Mesendoderm (in vitro differentiated cells): ENCODE measurements around the gene ZNF212.
"Not testable (repeated sequence)": the region's sequence is repeated elsewhere in the genome, so short reads cannot be mapped to it uniquely, and the experiment has no call there.

ENCODE experiments used
- DNase-seq: peaks from one replicate; pipeline ENCODE4 v3.0.0; 2013
- H2AK5ac ChIP-seq: 2 replicates; pipeline ENCODE4 v1.6.1; 2013; ENCODE audit warnings: low read length, inconsistent platforms
- H2BK120ac ChIP-seq: 2 replicates; pipeline ENCODE4 v1.6.1; 2013; ENCODE audit warnings: low read depth, mild to moderate bottlenecking, low read length, moderate library complexity, mixed read lengths
- H2BK15ac ChIP-seq: replicated peaks from 2 replicates; pipeline ENCODE4 v1.6.1; 2013; ENCODE audit warnings: low read depth, mild to moderate bottlenecking, moderate library complexity
- H2BK5ac ChIP-seq: 2 replicates; pipeline ENCODE4 v1.6.1; 2013; ENCODE audit warnings: low read length, inconsistent platforms
- H3K18ac ChIP-seq: 2 replicates; pipeline ENCODE4 v1.6.1; 2013; ENCODE audit warnings: mild to moderate bottlenecking, low read length, mixed read lengths
- H3K23ac ChIP-seq: one replicate; pipeline ENCODE4 v1.6.1; 2013; ENCODE audit warnings: low read length
- H3K27ac ChIP-seq: 2 replicates; pipeline ENCODE4 v1.5.1; 2013; ENCODE audit warnings: low read depth, mild to moderate bottlenecking, inconsistent platforms, low read length, moderate library complexity
- H3K27me3 ChIP-seq: 2 replicates; pipeline ENCODE4 v1.6.1; 2013; ENCODE audit warnings: low read length, control low read depth, mild to moderate bottlenecking, inconsistent platforms; ENCODE audit not compliant: insufficient read depth, poor library complexity
- H3K36me3 ChIP-seq: 2 replicates; pipeline ENCODE4 v1.6.1; 2013; ENCODE audit warnings: low read length, inconsistent platforms; ENCODE audit not compliant: control insufficient read depth, insufficient read depth
- H3K4ac ChIP-seq: one replicate; pipeline ENCODE4 v1.6.1; 2013; ENCODE audit warnings: low read depth, mild to moderate bottlenecking, low read length, moderate library complexity
- H3K4me1 ChIP-seq: 2 replicates; pipeline ENCODE4 v1.6.1; 2013; ENCODE audit warnings: low read depth, low read length, inconsistent platforms; ENCODE audit not compliant: control insufficient read depth
- H3K4me2 ChIP-seq: 2 replicates; pipeline ENCODE4 v1.6.1; 2013; ENCODE audit warnings: low read length
- H3K4me3 ChIP-seq: 2 replicates; pipeline ENCODE4 v1.5.1; 2013; ENCODE audit warnings: mild to moderate bottlenecking, low read length
- H3K56ac ChIP-seq: one replicate; pipeline ENCODE4 v1.6.1; 2013; ENCODE audit warnings: low read length
- H3K79me1 ChIP-seq: 2 replicates; pipeline ENCODE4 v1.6.1; 2013; ENCODE audit warnings: low read length, inconsistent platforms
- H3K79me2 ChIP-seq: 2 replicates; pipeline ENCODE4 v1.6.1; 2013; ENCODE audit warnings: mild to moderate bottlenecking, low read length; ENCODE audit not compliant: control insufficient read depth, insufficient read depth
- H3K9ac ChIP-seq: 2 replicates; pipeline ENCODE4 v1.6.1; 2013; ENCODE audit warnings: low read length, inconsistent platforms
- H4K5ac ChIP-seq: one replicate; pipeline ENCODE4 v1.6.1; 2013; ENCODE audit warnings: low read length
- H4K8ac ChIP-seq: one replicate; pipeline ENCODE4 v1.6.1; 2013; ENCODE audit warnings: low read depth, mild to moderate bottlenecking, control low read depth, low read length, moderate library complexity
- WGBS: extraction: QIAGEN DNeasy Blood & Tissue Kit; methylation state at CpG from one replicate; pipeline ENCODE4 v1.1.7; 2013; ENCODE audit warnings: low lambda C conversion rate, missing lambda C conversion rate; ENCODE audit not compliant: insufficient coverage; ENCODE audit errors: extremely low coverage; 5-methylcytosine and 5-hydroxymethylcytosine counted together

ZNF212 gene

DNA sequence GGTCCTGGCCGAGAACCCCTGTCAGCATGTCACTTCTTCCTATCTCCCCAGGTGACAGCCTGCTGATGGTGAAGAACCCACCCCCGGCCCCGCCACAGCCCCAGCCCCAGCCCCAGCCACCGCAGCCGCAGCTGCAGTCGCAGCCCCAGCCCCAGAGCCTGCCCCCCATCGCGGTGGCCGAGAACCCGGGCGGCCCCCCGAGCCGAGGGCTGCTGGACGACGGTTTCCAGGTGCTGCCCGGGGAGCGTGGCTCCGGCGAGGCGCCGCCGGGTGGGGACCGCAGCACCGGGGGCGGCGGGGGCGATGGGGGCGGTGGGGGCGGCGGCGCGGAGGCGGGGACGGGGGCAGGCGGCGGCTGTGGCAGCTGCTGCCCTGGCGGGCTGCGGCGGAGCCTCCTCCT is 15.7 kb upstream of the ZNF212 start:
- H2BK120ac ChIP-seq: no peak overlapping the region
- H3K9ac ChIP-seq: no peak overlapping the region
- no peak overlapping the region for H2AK5ac ChIP-seq
- no peak overlapping the region for H3K27ac ChIP-seq
- H2BK15ac ChIP-seq: no peak overlapping the region
- no peak overlapping the region for H3K4me2 ChIP-seq
- no peaks in the 10 kb centered on the region for H3K79me2 ChIP-seq
- H4K8ac ChIP-seq: no peak overlapping the region
- WGBS: no CpG with 5 or more reads among the region's 39 CpGs
- no peak overlapping the region for H3K4me3 ChIP-seq
- no peak overlapping the region for H3K4ac ChIP-seq
- no peak overlapping the region for H3K23ac ChIP-seq
- H3K18ac ChIP-seq: no peak overlapping the region
- no peaks in the 10 kb centered on the region for H3K79me1 ChIP-seq
- peaks cover 3% of the 10 kb centered on the region for H3K36me3 ChIP-seq
- no peak for DNase-seq
- no peaks in the 10 kb centered on the region for H3K27me3 ChIP-seq
- no peaks in the 10 kb centered on the region for H3K4me1 ChIP-seq
- H4K5ac ChIP-seq: no peak overlapping the region
- H2BK5ac ChIP-seq: no peak overlapping the region
- H3K56ac ChIP-seq: no peak overlapping the region

DNA sequence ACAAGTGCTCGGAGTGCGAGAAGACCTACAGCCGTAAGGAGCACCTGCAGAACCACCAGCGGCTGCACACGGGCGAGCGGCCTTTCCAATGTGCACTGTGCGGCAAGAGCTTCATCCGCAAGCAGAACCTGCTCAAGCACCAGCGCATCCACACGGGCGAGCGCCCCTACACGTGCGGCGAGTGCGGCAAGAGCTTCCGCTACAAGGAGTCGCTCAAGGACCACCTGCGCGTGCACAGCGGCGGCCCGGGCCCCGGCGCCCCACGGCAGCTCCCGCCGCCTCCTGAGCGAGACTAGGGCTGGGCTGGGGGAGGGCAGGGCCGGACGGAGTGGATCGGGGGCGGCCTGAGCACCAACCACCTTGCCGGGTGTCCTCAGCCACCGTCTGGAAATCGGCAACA is 15.1 kb upstream of the ZNF212 start:
- Histone ChIP-seq H4K8ac (no peak overlapping the region), H2BK120ac (no peak overlapping the region), H3K4me1 (no peaks in the 10 kb centered on the region), H3K36me3 (peaks cover 3% of the 10 kb centered on the region), H2BK5ac (no peak overlapping the region), H2BK15ac (no peak overlapping the region), H3K18ac (no peak overlapping the region), H2AK5ac (no peak overlapping the region), H3K9ac (no peak overlapping the region), H3K4me2 (no peak overlapping the region), H3K56ac (no peak overlapping the region), H3K27me3 (no peaks in the 10 kb centered on the region), H3K27ac (no peak overlapping the region), H4K5ac (no peak overlapping the region), H3K4me3 (no peak overlapping the region), H3K23ac (no peak overlapping the region), H3K79me2 (no peaks in the 10 kb centered on the region), H3K4ac (no peak overlapping the region), H3K79me1 (no peaks in the 10 kb centered on the region)
- WGBS: no CpG with 5 or more reads among the region's 37 CpGs
- DNase-seq: no peak

DNA sequence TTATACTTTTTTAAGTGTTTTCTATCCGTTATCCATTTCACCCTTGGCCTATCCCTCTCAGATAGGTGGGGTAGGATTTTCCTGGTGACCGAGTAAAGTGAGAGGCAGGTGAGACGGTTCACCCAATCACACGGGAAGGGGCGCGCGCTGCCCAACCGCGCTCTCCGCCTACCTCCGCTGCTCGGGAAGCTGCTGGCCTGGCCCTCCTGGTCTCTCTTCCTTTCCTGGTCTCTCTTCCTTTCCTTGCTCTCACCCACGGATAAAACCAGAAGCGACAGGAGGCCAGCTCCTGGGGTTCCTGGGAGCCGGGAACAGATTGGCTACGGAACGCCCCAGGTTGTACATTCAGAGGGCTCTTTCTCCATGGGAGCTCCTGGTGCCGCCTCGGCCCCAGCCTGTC is 14.3 kb upstream of the ZNF212 start:
- H4K8ac ChIP-seq: no peak overlapping the region
- no peaks in the 10 kb centered on the region for H3K79me2 ChIP-seq
- no peak overlapping the region for H3K4ac ChIP-seq
- H3K4me3 ChIP-seq: no peak overlapping the region
- no peak overlapping the region for H3K18ac ChIP-seq
- no peak overlapping the region for H3K4me2 ChIP-seq
- H3K79me1 ChIP-seq: no peaks in the 10 kb centered on the region
- no peak overlapping the region for H3K27ac ChIP-seq
- H3K36me3 ChIP-seq: peaks cover 2% of the 10 kb centered on the region
- no peak overlapping the region for H3K23ac ChIP-seq
- no peak overlapping the region for H2BK15ac ChIP-seq
- no peak overlapping the region for H4K5ac ChIP-seq
- H3K9ac ChIP-seq: no peak overlapping the region
- no peak overlapping the region for H3K56ac ChIP-seq
- H2AK5ac ChIP-seq: no peak overlapping the region
- no peaks in the 10 kb centered on the region for H3K4me1 ChIP-seq
- WGBS: no CpG with 5 or more reads among the region's 19 CpGs
- H3K27me3 ChIP-seq: no peaks in the 10 kb centered on the region
- no peak for DNase-seq
- H2BK120ac ChIP-seq: no peak overlapping the region
- no peak overlapping the region for H2BK5ac ChIP-seq

DNA sequence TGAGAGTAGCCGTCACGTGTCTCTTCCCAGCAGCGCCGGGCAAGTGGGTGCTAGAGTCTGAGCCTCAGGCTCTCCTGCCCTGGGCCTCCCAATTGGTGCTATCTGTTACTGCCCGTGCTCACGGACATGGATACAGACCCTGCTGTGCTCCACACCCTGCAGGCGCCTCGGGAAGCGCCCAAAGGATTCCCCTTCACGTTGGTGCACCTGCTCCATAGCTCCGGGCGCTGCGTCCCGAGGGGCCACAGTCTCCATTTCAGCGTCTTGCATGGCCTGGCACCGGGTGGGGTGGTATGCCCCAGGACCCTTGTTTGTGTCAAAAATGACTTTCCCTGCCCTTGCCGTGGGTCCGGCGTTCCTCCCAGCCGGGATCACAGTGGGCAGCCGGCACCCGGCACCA is 13.8 kb upstream of the ZNF212 start:
- no peak overlapping the region for H3K56ac ChIP-seq
- no peak for DNase-seq
- no peak overlapping the region for H3K18ac ChIP-seq
- no peak overlapping the region for H4K8ac ChIP-seq
- H3K9ac ChIP-seq: no peak overlapping the region
- H3K4me3 ChIP-seq: no peak overlapping the region
- H2BK15ac ChIP-seq: no peak overlapping the region
- no peak overlapping the region for H2AK5ac ChIP-seq
- no peak overlapping the region for H3K4ac ChIP-seq
- H3K23ac ChIP-seq: no peak overlapping the region
- H2BK120ac ChIP-seq: no peak overlapping the region
- H3K36me3 ChIP-seq: peaks cover 2% of the 10 kb centered on the region
- H3K79me2 ChIP-seq: no peaks in the 10 kb centered on the region
- no peak overlapping the region for H4K5ac ChIP-seq
- H3K79me1 ChIP-seq: no peaks in the 10 kb centered on the region
- no peak overlapping the region for H3K27ac ChIP-seq
- no peaks in the 10 kb centered on the region for H3K4me1 ChIP-seq
- no peaks in the 10 kb centered on the region for H3K27me3 ChIP-seq
- no peak overlapping the region for H2BK5ac ChIP-seq
- WGBS: no CpG with 5 or more reads among the region's 22 CpGs
- no peak overlapping the region for H3K4me2 ChIP-seq

DNA sequence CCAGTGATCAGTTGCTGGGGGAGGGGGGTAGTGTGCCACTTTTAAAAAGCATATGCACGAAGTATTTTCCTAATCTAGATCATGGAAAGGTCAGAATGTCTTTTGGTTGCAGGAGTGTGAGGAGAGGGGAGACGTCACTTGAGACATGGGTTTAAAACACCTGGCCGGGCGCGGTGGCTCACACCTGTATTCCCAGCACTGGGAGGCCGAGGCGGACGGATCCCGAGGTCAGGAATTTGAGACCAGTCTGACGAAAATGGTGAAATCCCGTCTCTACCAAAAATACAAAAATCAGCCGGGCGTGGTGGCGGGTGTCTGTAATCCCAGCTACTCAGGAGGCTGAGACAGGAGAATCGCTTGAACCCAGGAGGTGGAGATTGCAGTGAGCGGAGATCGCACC is 13.1 kb upstream of the ZNF212 start:
- not testable (repeated sequence) for H3K4me2 ChIP-seq, H3K23ac ChIP-seq, H3K56ac ChIP-seq, H3K18ac ChIP-seq, H2BK120ac ChIP-seq, H3K36me3 ChIP-seq, H2BK5ac ChIP-seq, H2BK15ac ChIP-seq, H3K4me3 ChIP-seq, H3K27ac ChIP-seq, H3K27me3 ChIP-seq, DNase-seq, H3K4me1 ChIP-seq, H3K9ac ChIP-seq, H4K8ac ChIP-seq, H2AK5ac ChIP-seq, H3K79me2 ChIP-seq, H3K79me1 ChIP-seq, H4K5ac ChIP-seq, H3K4ac ChIP-seq
- WGBS: no CpG with 5 or more reads among the region's 17 CpGs

DNA sequence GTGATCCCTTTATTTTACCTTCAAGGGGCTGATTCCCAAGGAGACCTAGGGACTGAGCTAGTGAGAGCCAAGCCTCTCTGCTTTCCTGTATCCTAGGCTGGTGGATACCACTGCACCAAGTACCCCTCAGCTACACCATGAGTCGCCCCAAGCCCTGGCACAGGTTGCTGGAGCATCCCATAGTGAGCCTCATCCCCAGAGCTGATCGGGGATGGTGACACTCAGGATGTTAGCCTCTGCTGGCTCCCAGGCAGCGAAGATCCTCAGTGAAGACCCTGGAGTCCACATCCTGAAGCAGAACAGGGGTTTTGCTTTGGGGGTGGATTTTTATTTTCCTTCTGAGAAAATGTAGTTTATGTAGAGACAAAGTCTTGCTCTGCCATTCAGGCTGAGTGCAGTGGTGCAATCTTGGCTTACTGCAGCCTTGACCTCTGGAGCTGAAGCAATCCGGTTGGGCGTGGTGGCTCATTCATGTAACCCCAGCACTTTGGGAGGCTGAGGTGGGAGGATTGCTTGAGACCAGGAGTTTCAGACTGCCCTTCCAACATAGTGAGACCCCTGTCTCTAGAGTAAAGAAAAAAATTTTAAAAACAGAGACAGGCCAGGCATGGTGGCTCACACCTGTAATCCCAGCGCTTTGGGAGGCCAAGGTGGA is 12.5 kb upstream of the ZNF212 start:
- H2BK120ac ChIP-seq: no peak overlapping the region
- no peaks in the 10 kb centered on the region for H3K27me3 ChIP-seq
- H3K9ac ChIP-seq: no peak overlapping the region
- no peak overlapping the region for H3K27ac ChIP-seq
- H3K4me1 ChIP-seq: no peaks in the 10 kb centered on the region
- peaks cover 2% of the 10 kb centered on the region for H3K36me3 ChIP-seq
- WGBS: no CpG with 5 or more reads among the region's 6 CpGs
- no peaks in the 10 kb centered on the region for H3K79me1 ChIP-seq
- DNase-seq: no peak
- H3K4ac ChIP-seq: no peak overlapping the region
- no peak overlapping the region for H3K18ac ChIP-seq
- no peak overlapping the region for H3K23ac ChIP-seq
- H2BK5ac ChIP-seq: no peak overlapping the region
- no peak overlapping the region for H2BK15ac ChIP-seq
- no peak overlapping the region for H4K5ac ChIP-seq
- no peak overlapping the region for H3K56ac ChIP-seq
- H3K4me2 ChIP-seq: no peak overlapping the region
- no peak overlapping the region for H2AK5ac ChIP-seq
- no peak overlapping the region for H4K8ac ChIP-seq
- no peaks in the 10 kb centered on the region for H3K79me2 ChIP-seq
- no peak overlapping the region for H3K4me3 ChIP-seq
